Activated CD4-positive, alpha-beta T cell treated with anti-CD3 and anti-CD28 coated beads, Interleukin-2, amount 50 U/mL, for 48 hours (primary cell): ENCODE measurements around the gene ADAMTS7.
"Not testable (repeated sequence)": the region's sequence is repeated elsewhere in the genome, so short reads cannot be mapped to it uniquely, and the experiment has no call there.

Experiments used
- DNase-seq, 2 experiments: peaks; one replicate each; pipeline ENCODE4 v3.0.0-alpha.2; 2020

Gene ADAMTS7

GRCh38 chr15:78777953-78778345 lies 33.3 kb downstream of the ADAMTS7 start:
- not testable (repeated sequence) for DNase-seq

DNA sequence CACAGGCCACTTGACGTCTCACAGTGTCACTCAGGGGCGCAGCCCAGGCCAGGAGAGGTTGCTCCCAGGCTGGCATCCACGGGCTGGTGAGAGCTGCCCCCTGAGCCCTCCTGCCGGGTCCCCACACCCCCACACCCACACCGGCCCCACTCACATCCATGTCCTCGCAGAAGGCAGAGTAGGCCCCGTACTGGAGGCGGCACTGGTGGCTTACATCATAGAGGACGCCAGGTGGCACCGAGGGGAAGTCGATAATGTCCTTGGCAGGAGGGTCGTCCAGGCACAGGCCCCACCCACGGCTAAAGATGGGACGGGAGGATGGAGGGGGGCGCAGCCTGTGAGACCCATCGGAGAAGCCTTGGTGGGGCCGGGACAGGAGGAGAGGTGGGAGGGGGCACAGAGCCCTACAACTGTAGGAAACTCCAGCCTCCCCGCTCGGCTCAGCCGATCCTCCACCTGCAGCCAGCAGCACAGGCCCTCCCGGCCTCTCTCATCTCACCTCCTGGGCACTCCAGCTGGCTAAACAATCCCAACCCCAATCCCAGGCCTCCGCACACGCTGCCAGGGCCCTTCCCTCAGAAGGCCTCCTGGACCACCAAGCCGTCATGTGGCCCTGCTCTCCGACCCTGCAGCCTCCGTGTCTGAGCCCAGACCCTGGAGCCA lies 33.8 kb downstream of the ADAMTS7 start:
- DNase-seq, result not testable (repeated sequence)

DNA sequence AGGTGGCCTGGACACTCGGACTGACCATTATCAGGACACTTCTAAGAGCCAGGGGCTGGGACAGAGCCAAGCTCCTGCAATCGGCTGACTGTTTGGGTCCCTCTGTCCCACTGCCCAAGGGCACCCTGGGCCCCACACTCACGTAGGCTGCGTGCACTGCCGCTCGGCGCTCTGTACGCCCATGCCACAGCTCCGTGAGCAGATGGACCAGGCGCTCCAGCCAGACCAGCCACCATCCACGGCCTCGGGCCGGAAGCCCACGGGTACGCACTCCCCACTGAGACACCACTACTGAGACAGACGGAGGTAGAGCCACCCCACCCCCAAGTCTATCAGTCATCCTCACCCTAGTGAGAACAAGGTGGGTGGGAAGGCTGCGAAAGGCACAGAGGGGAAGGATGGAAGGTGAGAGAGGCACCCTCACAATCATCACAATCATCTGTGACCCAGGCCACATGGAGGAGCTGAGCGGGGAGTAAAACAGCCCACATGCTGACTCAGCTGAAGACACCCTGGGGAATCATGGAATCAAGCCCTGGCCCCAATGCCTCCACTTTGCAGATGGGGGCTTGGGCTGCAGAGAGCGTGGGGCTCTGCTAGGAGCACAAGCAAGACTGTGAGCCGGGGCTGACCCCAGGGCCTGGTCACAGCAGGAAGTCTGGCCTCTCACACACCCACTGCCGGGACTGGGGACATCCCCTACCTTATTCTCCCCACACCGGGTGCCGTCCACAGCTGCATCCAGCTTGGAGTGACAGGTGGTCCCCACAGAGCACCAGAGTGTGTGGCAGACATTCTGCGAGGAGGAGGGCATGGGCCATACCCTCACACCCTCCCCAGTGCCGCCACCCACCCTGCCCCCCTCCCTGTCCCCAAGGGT lies 35.0 kb downstream of the ADAMTS7 start:
- DNase-seq, result not testable (repeated sequence)

GRCh38 chr15:78775472-78775871 lies 35.8 kb downstream of the ADAMTS7 start:
- DNase-seq, result no peak

- not testable (repeated sequence) for DNase-seq
These were observed 36.7 kb downstream of the ADAMTS7 start for GRCh38 chr15:78774451-78774990.

- DNase-seq, result not testable (repeated sequence)
These were observed 37.4 kb downstream of the ADAMTS7 start for GRCh38 chr15:78773765-78774450.

DNA sequence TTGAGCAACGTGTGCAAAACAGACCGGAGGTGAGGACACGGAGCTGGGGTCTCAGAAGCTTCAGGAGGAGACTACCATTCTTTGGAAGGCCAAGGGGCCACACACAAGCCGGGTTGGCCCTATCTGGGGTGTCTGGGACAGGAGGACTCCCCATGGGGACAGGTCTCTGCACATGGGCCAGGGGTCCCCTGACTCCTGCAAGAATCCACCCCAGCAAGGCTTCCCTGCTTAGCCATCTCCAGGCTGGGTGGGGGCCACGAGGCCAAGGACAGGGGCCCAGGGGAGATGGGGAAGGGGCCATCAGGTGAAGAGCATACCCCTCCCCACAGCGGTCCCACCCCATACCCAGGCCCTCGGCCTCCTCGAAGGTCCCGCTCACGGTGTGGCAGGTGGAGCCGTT lies 38.5 kb downstream of the ADAMTS7 start:
- no peak for DNase-seq

- DNase-seq, result not testable (repeated sequence)
These were observed 39.7 kb downstream of the ADAMTS7 start for GRCh38 chr15:78771436-78772000.

DNA sequence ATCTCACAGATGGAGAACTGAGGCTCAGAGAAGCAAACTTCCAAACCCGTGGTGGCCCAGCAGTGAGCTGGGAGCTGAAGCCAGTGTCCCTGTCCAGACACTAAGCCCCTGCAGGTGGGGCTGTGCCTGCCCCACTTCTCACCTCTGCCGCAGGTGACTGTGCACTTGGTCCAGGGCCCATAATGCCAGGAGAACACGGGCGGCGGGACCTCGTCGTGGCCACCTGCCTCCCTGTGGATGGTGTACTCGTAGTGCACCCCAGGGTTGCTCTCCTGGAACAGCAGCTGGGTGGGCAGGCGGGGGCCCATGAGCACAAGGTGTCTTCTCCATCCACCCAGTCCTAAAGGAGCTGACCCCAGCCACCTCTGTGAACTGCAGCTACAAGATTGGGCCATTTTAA lies 40.2 kb downstream of the ADAMTS7 start:
- DNase-seq, result not testable (repeated sequence)

DNA sequence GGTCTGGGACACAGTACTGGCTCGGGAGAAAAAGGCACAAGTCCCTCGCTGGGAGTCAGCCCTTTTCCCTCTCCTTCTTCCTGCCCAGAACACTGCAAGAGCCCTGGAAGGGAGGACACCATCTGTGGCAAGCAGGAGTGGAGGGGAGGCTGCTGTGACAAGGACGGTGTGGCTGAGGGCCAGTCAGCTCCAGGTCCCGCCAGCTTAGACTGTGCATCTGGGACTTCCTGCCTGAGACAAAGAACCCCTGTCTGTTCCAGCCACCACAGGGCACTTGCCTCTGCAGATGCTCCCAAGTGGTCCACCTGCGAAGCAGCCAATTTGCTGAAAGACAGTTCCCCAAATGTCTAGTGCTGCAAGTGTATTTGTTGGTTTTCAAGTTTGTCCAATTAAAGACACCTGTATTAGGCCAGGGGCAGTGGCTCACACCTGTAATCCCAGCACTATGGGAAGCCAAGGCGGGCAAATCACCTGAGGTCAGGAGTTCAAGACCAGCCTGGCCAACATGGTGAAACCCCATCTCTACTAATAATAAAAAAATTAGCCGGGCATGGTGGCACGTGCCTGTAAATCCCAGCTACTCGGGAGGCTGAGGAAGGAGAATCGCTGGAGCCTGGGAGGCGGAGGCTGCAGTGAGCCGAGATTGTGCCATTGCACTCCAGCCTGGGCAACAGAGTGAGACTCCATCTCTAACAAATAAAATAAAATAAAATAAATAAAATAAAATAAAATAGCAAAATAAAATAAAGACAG lies 41.6 kb downstream of the ADAMTS7 start:
- DNase-seq, result not testable (repeated sequence)

DNA sequence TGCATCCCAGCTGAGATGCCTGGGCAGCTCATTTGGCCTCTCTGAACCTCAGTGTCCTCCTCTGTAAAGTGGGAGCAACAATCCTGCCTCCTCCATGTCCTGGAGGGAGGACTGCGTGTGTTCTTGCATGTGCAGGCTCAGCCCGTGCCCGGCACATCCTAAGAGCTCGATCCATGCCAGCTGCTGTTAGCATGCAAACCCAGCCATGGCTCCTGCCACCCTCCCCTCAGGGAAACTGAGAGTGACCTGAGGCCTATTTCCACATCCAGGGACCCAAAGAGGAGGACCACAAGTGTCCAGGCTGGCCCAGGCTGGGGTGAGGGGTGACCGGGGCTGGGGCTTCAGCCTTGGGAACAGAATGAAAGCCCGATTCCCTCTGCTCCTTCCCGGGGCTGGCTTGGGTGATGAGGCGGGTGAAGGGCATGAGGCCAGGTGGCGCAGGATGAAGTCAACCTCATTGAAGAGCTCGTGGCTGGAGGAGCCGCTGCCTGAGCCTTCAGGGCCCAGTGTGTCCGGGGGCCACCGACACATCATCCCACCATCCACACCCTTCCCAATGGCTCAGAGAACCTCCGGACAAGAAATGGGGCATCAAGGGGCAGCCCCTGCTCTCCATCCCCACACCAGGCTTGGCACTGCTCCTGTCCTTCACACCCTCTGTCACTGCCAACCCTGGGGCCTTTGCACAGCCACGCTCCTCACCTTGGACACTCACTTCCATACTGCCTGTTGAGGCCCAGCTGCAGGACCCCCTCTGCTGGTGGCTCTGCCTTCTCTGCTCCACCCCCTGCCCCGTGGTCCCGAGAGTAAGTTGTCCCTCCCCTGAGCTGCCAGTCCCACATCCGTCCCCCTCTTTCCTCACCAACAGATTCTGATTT lies 42.5 kb downstream of the ADAMTS7 start:
- no peak for DNase-seq

- DNase-seq, result no peak
These were observed 43.2 kb downstream of the ADAMTS7 start for GRCh38 chr15:78768096-78768495.

DNA sequence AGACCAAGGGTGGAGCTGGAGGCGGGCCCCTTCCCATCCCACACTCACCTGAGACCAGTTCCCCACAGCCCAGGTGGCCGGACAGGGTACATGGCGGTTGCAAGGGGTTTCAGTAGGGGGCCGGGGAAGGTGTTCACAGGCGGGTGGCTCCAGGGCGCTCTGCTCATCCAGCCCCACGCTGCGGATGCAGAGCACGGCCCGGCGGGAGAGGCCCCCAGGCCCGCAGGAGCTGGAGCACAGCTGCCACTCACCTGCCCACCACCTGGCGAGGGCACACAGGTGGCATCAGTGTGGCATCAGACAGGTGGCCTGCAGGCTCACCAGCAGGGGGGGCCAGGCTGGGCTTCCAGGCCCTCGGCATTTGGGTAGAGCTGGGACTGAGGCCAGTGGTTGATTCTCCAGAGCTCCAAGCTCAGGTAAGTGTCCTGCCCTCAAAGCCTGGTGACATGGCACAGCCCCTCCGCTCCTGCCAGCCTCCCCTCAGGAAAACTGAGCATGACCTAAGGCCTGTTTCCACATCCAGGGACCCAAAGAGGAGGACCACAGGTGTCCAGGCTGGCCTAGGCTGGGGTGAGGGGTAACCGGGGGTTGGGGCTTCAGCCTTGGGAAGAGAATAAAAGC lies 43.8 kb downstream of the ADAMTS7 start:
- no peak for DNase-seq

GRCh38 chr15:78766641-78767071 lies 44.6 kb downstream of the ADAMTS7 start:
- DNase-seq, result not testable (repeated sequence)

DNA sequence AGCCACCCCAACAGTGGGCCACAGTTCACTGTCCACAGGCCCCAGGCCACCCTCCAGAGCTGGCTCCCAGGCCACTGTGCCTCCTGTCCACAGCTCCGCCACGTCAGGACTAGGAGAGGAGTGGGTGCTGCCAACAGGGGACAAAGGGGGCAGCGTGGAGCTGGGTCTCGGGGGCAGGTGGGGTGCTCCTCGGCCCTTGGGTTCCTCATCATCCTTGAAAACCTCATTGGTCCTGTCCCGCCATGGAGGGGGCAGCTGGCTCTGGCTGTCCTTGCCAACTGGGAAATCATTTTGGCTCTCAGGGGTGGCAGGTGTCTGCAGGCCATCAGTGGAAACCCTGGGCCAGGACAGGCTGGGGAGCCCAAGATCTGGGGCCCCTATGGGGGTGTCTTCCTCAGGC lies 45.2 kb downstream of the ADAMTS7 start:
- DNase-seq, result no peak

DNA sequence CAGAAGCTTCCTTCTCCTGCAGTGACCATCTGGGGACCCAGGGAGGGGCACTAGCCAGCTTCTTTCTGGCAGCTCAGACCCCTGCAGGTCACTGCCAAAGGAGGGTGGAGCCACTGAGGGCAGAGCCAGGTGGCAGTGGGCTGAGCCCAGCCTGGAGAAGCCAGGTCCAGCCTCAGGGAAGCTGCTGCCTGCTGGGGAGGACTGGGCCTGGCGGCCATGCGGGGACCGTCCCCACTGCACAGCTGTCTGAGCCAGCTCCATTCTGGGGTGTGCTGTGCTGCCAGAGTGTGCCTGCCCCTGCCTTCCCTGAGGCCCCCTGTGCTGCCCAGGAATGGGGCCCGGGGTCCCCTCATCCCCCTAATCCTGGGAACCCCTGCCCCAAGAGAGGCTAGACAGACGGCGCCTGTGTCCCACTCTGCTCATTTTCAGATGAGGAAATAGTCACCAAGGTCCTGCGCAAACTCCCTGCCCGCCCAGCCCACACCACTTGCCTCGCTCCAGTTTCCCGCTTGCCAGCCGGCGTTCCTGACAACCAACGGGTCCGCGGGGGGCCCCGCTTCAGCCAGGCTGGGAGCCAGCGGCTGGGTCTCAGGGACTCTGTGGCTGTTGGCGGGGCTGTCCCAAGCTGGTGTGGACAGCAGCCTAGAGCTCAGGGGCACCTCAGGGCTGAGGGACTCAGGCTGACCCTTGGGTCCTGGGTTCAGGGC lies 46.0 kb downstream of the ADAMTS7 start:
- DNase-seq, result not testable (repeated sequence)

DNA sequence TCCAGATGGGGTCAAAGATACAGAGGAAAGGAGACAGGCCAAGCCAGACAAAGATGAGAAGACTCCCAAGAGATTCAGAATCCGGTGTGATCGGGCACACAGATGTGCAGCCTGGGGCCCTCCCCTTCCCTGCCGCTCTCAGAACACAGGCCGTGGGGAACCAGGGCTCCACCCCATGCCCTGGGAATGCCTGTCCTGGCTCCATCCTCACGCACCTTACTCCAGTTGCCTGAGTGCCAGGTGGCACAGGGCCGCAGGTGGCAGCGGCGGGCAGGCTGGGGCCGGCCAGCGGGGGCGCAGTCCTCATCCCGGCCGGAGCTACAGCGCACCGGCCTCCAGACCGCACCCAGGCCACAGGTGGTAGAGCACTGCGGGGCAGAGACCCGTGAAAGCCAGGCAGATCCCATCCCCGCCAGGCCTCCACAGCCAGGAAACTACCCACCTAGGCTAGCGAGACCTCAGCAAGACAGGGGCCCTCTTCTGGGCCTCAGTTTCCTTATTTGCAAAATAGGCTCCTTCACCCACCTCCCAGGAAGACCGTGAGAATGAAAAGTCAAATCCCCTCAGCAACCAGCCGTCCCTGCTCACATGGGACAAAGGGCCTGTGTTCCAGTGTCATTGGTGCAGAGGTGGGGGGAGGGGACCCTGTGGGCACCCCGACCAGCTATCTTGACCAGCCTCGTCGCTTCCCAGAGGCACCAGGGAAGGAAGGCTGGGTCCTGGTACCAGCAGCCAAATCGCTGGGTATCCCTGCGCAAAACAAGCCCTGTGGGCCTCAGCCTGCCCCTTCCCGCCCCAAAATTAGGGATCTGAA lies 46.7 kb downstream of the ADAMTS7 start:
- not testable (repeated sequence) for DNase-seq

GRCh38 chr15:78763796-78764241 lies 47.4 kb downstream of the ADAMTS7 start:
- DNase-seq, result no peak
